K562 (cell line): Measurements from ENCODE around the gene TGFBR2. TPM values are rescaled to one million over a fixed set of nuclear protein-coding genes. Genes with fewer than 3 reads are reported as not detected.

Source experiments
- ATAC-seq: fragments of 200-7000 bp; cut with Tn5 transposase; 3 replicates; pipeline ENCODE4 v1.9.1; 2020; ENCODE audit warnings: moderate library complexity
- BruUV-seq: library from RNA; stranded (reverse); fragments of 400-500 nt; replicated peaks from 2 replicates; lab custom pipeline; 2021; lab: Mats Ljungman, UMichigan
- CTCF ChIA-PET: fragments of 300-600 bp; formaldehyde crosslinking; extraction: SDS; loops from one replicate; lab custom pipeline; 2021; ENCODE audit warnings: low intra/inter-chr PET ratio; lab: Yijun Ruan, JAX
- POLR2A ChIA-PET: fragments of 300-600, 350-650 bp; sonication (Branson Sonifier 250); formaldehyde crosslinking; extraction: SDS; loops from one replicate; lab custom pipeline; 2021; ENCODE audit warnings: antibody characterized with exemption, inconsistent platforms; lab: Yijun Ruan, JAX
- DNase-seq, 4 experiments: peaks; one replicate each; pipeline versions ENCODE4 v3.0.0 to v3.0.0-alpha.2; 2011 to 2018; ENCODE audit warnings: low spot score in 3 of 4, mixed read lengths in 3 of 4; ENCODE audit errors: extremely low read depth in 1 of 4
- FAIRE-seq: peaks from 2 replicates; lab custom pipeline; 2011; peaks lifted over from hg19 to GRCh38; lab: Jason Lieb, UNC
- H2AFZ ChIP-seq: 2 replicates; pipeline ENCODE4 v1.6.0; 2011; ENCODE audit warnings: low read depth, low read length, control low read depth, inconsistent platforms
- H3K27ac ChIP-seq: fragments of 200-600 bp; 3 replicates; pipeline ENCODE4 v1.8.0; 2011; ENCODE audit warnings: low read depth, mild to moderate bottlenecking, control low read depth, inconsistent platforms, low read length, moderate library complexity, mixed read lengths; ENCODE audit errors: extremely low read depth
- H3K27me3 ChIP-seq, 2 experiments: fragments of 300-600 bp in 1 of 2; 2 replicates in 1 of 2; 3 replicates in 1 of 2; pipeline versions ENCODE4 v1.6.0 to v1.8.0; 2011; ENCODE audit warnings: inconsistent platforms in 2 of 2, low read length in 2 of 2, mild to moderate bottlenecking in 1 of 2, mixed read lengths in 1 of 2, moderate library complexity in 1 of 2; ENCODE audit not compliant: control insufficient read depth in 2 of 2, insufficient read depth in 2 of 2
- H3K36me3 ChIP-seq: fragments of 300-600 bp; 3 replicates; pipeline ENCODE4 v1.8.0; 2011; ENCODE audit warnings: mild to moderate bottlenecking, low read length, inconsistent platforms; ENCODE audit not compliant: control insufficient read depth, insufficient read depth
- H3K4me1 ChIP-seq, 2 experiments: fragments of 200-600 bp in 1 of 2; replicated peaks in 1 of 2; 2 replicates in 1 of 2; 3 replicates in 1 of 2; pipeline versions ENCODE4 v1.5.1 to v1.8.0; 2011; ENCODE audit warnings: inconsistent platforms in 2 of 2, low read length in 2 of 2, mild to moderate bottlenecking in 1 of 2, mixed read lengths in 1 of 2, moderate library complexity in 1 of 2; ENCODE audit not compliant: control insufficient read depth in 2 of 2, insufficient read depth in 2 of 2
- H3K4me2 ChIP-seq: 2 replicates; pipeline ENCODE4 v1.6.1; 2011; ENCODE audit warnings: low read length, control low read depth, inconsistent platforms, mixed read lengths; ENCODE audit not compliant: insufficient read depth
- H3K4me3 ChIP-seq: fragments of 200-600 bp; sonication (generic), shearing (Covaris generic); 2 replicates; pipeline ENCODE4 v1.5.1; 2016; ENCODE audit warnings: control low read depth, inconsistent platforms
- H3K79me2 ChIP-seq: fragments of 200-600 bp; 3 replicates; pipeline ENCODE4 v1.8.0; 2011; ENCODE audit warnings: low read length, inconsistent platforms; ENCODE audit not compliant: control insufficient read depth, insufficient read depth
- H3K9ac ChIP-seq, 2 experiments: 2 replicates each; pipeline versions ENCODE4 v1.6.0 to v1.6.1; 2011; ENCODE audit warnings: low read depth in 2 of 2, low read length in 2 of 2, control low read depth in 1 of 2, inconsistent platforms in 1 of 2, mild to moderate bottlenecking in 1 of 2, mixed read lengths in 1 of 2; ENCODE audit not compliant: insufficient read depth in 1 of 2
- H3K9me1 ChIP-seq: one replicate; pipeline ENCODE4 v1.6.0; 2011; ENCODE audit warnings: inconsistent platforms, mild to moderate bottlenecking, low read length, moderate library complexity; ENCODE audit not compliant: control insufficient read depth, insufficient read depth
- H3K9me3 ChIP-seq: replicated peaks from 2 replicates; pipeline ENCODE4 v1.5.1; 2011; ENCODE audit warnings: low read depth, low read length, inconsistent platforms; ENCODE audit not compliant: control insufficient read depth, insufficient read depth
- H4K20me1 ChIP-seq: replicated peaks from 2 replicates; pipeline ENCODE4 v1.6.1; 2011; ENCODE audit warnings: low read length, inconsistent platforms, mixed read lengths; ENCODE audit not compliant: control insufficient read depth, insufficient read depth
- CTCF ChIP-seq, 3 experiments: IDR thresholded peaks in 2 of 3; conservative IDR thresholded peaks in 1 of 3; 2 replicates each; pipeline ENCODE4 v1.5.1; 2011 to 2012; ENCODE audit warnings: low read length in 3 of 3, mild to moderate bottlenecking in 3 of 3, control low read depth in 2 of 3, improper control_type of control experiment in 1 of 3, inconsistent platforms in 1 of 3, low read depth in 1 of 3, mixed read lengths in 1 of 3, moderate library complexity in 1 of 3; ENCODE audit not compliant: insufficient read depth in 2 of 3
- E2F8 ChIP-seq: fragments of 450-650 bp; IDR thresholded peaks from 2 replicates; pipeline ENCODE4 v1.7.1; 2018; ENCODE audit warnings: mild to moderate bottlenecking, low read depth; ENCODE audit not compliant: partially characterized antibody
- KLF13 ChIP-seq: fragments of 450-650 bp; IDR thresholded peaks from 2 replicates; pipeline ENCODE4 v1.6.1; 2016; ENCODE audit warnings: missing genetic modification characterization, low read depth, mild to moderate bottlenecking, missing compliant biosample characterization, moderate library complexity, borderline replicate concordance
- MTF1 ChIP-seq: fragments of 250-450 bp; sonication (Bioruptor Pico); IDR thresholded peaks from 2 replicates; pipeline ENCODE4 v1.9.0; 2021; ENCODE audit warnings: moderate library complexity, mild to moderate bottlenecking, inconsistent platforms, borderline replicate concordance
- PHF21A ChIP-seq: fragments of 450-650 bp; IDR thresholded peaks from 2 replicates; pipeline ENCODE4 v1.6.1; 2017; ENCODE audit warnings: low read depth, borderline replicate concordance
- PHF8 ChIP-seq: fragments of 200-600 bp; sonication (generic); IDR thresholded peaks from 2 replicates; pipeline ENCODE4 v1.6.1; 2012; ENCODE audit warnings: mixed run types, mild to moderate bottlenecking, inconsistent platforms, low read length, moderate library complexity, borderline replicate concordance
- TEAD2 ChIP-seq: fragments of 450-650 bp; IDR thresholded peaks from 2 replicates; pipeline ENCODE4 v1.6.1; 2016; ENCODE audit warnings: missing genetic modification characterization, control low read depth, missing compliant biosample characterization
- ZNF282 ChIP-seq: sonication (generic); formaldehyde crosslinking; IDR thresholded peaks from 2 replicates; pipeline ENCODE4 v1.8.1; 2023; ENCODE audit warnings: missing genetic modification reagents
- ZNF347 ChIP-seq: fragments of 450-650 bp; formaldehyde crosslinking; IDR thresholded peaks from 2 replicates; pipeline ENCODE4 v1.4.0; 2020; ENCODE audit warnings: low read depth, mild to moderate bottlenecking, moderate library complexity
- ZNF436 ChIP-seq: fragments of 250-450, 450-650 bp; sonication (Bioruptor Pico); formaldehyde crosslinking; IDR thresholded peaks from 2 replicates; pipeline ENCODE4 v1.7.0; 2020; ENCODE audit warnings: mild to moderate bottlenecking
- WGBS: fragments of 100-300 bp; shearing (Covaris generic); methylation state at CpG from one replicate; pipeline ENCODE4 v1.1.6; 2016; ENCODE audit warnings: low coverage, mixed read lengths; ENCODE audit not compliant: insufficient coverage; ENCODE audit errors: missing lambda C conversion rate; 5-methylcytosine and 5-hydroxymethylcytosine counted together
- in situ Hi-C: fragments of 300-500 bp; cut with MboI; formaldehyde crosslinking; loops from 4 replicates; pipeline ENCODE4 v1.15.0; 2018; ENCODE audit warnings: inconsistent platforms, mixed read lengths
- intact Hi-C: fragments of 100-400 bp; cut with micrococcal nuclease; formaldehyde crosslinking; loops from 2 replicates; pipeline ENCODE4 v1.14.2; 2022
- polyA plus RNA-seq, 8 experiments: library from polyadenylated mRNA; depleted of rRNA in 4 of 8; stranded (reverse) in 5 of 8; unstranded in 3 of 8; fragments of >200 nt; fragmentation: Nextera tagmentation in 2 of 8; fragmentation: Illumina TruSeq in 1 of 8; extraction: Ambion mirVana in 2 of 8; extraction: Trizol in 1 of 8; gene quantifications; 2 replicates each; pipeline versions ENCODE4 v1.2.1 to v1.2.3, GENCODE V29; 2011 to 2014; ENCODE audit warnings: inconsistent platforms in 1 of 8, missing spikeins in 1 of 8
- total RNA-seq, 7 experiments: library from RNA; depleted of rRNA in 6 of 7; stranded (reverse); fragments of >200 nt in 6 of 7; fragmentation: Illumina TruSeq in 2 of 7; extraction: Trizol in 2 of 7; gene quantifications; 2 replicates each; pipeline versions ENCODE4 v1.2.1 to v1.2.3, GENCODE V29; 2011 to 2021; ENCODE audit warnings: low replicate concordance in 1 of 7

The TGFBR2 gene
- total and polyA plus RNA-seq, 9 of the 15 experiments (the other 6 are each of a cell fraction or from before 2014, with no cell fraction given) = 0.11 to 0.84 (median 0.24) TPM

GRCh38 chr3:30597769-30598134 lies 8.6 kb upstream of the TGFBR2 start (continued):
- TF ChIP-seq E2F8 = no peak
- TF ChIP-seq TEAD2 (tag) = no peak
- no peak for TF ChIP-seq PHF8
- no peak for TF ChIP-seq ZNF282
- TF ChIP-seq ZNF347 = no peak

GRCh38 chr3:30598668-30599545 lies 7.5 kb upstream of the TGFBR2 start:
- ATAC-seq (no peak), FAIRE-seq (no peak), DNase-seq (no peak)
- H3K27me3 ChIP-seq = no peaks in the 10 kb centered on the region
- no peaks in the 10 kb centered on the region for H3K9me1 ChIP-seq
- peaks cover 2% of the 10 kb centered on the region; the same call in 1 of the 2 replicates for H3K9me3 ChIP-seq
- WGBS = 0% methylated on average over 3 of the region's 3 CpGs
- H3K79me2 ChIP-seq = no peaks in the 10 kb centered on the region
- intact Hi-C loops (no loop called here), in situ Hi-C loops (no loop called here)
- H3K4me2 ChIP-seq = no peak overlapping the region
- H4K20me1 ChIP-seq = no peaks in the 10 kb centered on the region
- H3K36me3 ChIP-seq = no peaks in the 10 kb centered on the region
- no peak overlapping the region for H3K9ac ChIP-seq
- H3K4me1 ChIP-seq = no peaks in the 10 kb centered on the region
- H3K27ac ChIP-seq = no peak overlapping the region
- BruUV-seq = no TSS peak
- ChIA-PET CTCF (interaction anchor here (0.5 kb wide), 1 partner anchor 329 kb away, joined by 3 read pairs; no protein-coding TSS in a partner anchor), POLR2A (no interaction called here)
- H3K4me3 ChIP-seq = no peak overlapping the region
- H2AFZ ChIP-seq = no peak overlapping the region
- no peak for TF ChIP-seq MTF1 (CRISPR knock-in tag)
- no peak for TF ChIP-seq KLF13 (tag)
- TF ChIP-seq ZNF436 (CRISPR knock-in tag) = no peak
- no peak for TF ChIP-seq ZNF347
- TF ChIP-seq PHF21A = no peak
- TF ChIP-seq CTCF (IDR thresholded peaks at IDR 0.05 in 2 of 3, conservative IDR thresholded peaks at IDR 0.05 in 1 of 3; ENCODE audit: insufficient read depth in 2 of 3, low read depth in 1 of 3, low read length in 3 of 3) = no peak
